Urothelium cell line (cell line): Measurements from ENCODE around the gene CDC6.
A peak's percentile ranks its signal among the peaks of the same experiment; 100 is the strongest.
"Not testable (repeated sequence)": the region's sequence is repeated elsewhere in the genome, so short reads cannot be mapped to it uniquely, and the experiment has no call there.

Experiments used
- DNase-seq: peaks from one replicate; pipeline ENCODE4 v3.0.0; 2011; ENCODE audit warnings: low spot score, mixed read lengths
- FAIRE-seq: peaks from 2 replicates; lab custom pipeline; 2011; peaks lifted over from hg19 to GRCh38; lab: Jason Lieb, UNC

Gene CDC6

DNA sequence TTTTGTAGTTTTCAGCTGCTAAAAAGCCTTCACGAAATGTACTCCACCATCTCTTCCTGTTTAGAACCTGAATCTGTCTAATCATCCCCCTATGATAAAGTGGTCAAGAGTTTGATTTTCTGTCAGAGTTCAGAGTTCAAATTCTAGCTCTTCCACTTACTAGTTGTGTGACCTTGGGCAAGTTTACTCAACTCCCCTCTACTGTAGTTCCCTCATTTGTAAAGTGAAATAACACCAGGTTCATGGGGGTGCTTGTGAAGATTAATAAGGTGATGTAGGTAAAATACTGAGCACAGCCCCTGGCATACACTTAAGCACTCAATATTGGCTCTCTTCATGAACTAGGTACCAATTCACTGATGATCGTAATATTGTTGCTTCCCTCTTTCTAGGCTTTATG lies 1.2 kb upstream of the CDC6 start:
- FAIRE-seq, result no peak

DNA sequence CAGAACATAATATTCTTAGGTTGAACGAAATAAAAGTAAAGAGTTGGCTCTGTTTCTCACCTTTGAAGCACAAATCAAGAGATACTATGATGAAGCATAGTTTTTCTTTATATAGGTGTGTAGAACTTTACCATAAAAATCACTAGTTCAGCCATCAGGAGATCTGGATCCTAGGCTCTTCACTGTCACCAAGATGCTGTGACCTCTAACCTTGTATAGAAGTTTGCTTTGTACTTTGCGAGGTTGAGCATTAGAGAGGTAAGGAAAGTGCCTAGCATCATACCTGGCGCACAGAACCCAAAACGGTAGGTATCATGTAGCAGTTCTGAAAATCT lies 553 bp upstream of the CDC6 start:
- FAIRE-seq, result no peak
- no peak for DNase-seq

More for the DNA sequence above, 1.2 kb upstream of the CDC6 start:
- DNase-seq, result no peak

DNA sequence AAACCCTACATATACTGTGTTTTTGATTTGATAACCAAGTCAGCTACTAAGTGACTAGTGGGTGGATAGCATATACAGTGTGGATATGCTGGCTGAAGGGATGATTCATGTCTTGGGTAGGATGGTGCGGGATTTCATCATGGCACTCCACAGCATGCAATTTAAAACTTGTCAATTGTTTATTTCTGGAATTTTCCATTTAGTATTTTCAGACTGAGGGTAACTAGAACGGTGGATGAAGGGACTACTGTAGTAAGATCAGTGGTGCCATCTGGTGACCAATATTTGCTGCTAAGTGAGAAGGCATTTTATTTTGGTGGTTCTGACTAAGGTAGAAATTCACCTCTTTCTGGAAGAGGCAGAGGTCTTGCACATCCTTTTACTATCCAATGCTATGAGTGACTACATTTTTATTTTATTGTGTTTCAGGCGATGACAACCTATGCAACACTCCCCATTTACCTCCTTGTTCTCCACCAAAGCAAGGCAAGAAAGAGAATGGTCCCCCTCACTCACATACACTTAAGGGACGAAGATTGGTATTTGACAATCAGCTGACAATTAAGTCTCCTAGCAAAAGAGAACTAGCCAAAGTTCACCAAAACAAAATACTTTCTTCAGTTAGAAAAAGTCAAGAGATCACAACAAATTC lies 3.1 kb downstream of the CDC6 start:
- peak; percentile 43 for DNase-seq
- FAIRE-seq, result no peak

GRCh38 chr17:40291281-40291664 lies 3.6 kb downstream of the CDC6 start:
- no peak for DNase-seq
- no peak for FAIRE-seq

DNA sequence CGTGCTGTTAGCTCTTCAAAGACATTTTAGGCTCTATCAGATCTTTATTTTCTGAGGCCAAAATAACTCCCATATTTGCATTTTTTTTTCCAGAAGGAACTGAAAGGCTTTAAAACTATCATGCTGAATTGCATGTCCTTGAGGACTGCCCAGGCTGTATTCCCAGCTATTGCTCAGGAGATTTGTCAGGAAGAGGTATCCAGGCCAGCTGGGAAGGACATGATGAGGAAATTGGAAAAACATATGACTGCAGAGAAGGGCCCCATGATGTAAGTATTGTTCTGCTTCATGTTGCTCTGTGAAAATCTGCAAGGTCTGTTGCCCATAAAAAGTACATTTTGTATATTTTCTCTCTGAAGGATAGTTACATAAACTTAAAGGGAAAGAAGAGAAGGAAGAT lies 5.7 kb downstream of the CDC6 start:
- DNase-seq (no peak), FAIRE-seq (no peak)

DNA sequence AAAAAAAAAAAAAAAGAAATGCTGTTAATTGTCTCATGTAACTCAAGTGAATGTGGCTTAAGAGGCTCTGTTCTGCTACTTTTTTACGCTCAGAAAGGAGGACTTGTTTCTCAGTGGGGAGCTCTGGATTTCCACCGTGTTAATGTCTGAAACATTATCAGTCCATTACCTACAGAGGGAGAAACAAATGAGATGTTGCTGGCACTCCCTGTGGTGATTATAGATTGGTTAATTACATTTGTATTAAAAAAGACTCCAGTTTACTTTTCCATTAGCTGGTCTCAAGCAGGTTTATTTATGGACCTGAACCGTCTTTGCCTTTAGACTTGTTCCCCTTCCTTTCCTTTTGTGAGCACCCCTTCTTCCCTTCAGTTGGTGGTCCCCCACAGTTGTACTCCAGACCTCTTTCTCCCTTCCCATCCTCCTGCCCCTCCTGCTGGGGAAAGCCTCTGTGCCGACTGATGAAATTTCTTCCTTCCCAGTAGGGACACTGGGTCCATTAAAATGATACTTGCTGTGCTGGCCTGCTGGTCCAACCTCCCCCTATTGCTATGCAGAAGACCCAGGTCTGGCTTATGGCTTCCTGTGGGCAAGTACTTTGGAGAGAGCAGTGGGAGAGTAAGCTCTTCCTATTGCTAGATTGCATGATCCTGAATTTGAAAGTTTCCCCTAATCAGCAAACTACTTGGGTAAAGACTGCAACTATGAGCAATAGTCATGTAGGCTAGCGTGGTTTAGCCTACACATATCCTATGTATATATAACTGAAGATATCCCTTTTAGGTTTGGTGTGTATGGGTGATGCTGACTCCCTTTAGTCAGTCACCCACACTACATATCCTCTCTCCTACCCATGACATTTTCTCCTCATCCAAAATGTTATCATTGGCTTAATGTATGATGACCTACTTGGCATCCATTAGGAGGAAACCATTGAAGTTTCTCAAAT lies 8.1 kb downstream of the CDC6 start:
- FAIRE-seq, result no peak
- DNase-seq, result no peak

DNA sequence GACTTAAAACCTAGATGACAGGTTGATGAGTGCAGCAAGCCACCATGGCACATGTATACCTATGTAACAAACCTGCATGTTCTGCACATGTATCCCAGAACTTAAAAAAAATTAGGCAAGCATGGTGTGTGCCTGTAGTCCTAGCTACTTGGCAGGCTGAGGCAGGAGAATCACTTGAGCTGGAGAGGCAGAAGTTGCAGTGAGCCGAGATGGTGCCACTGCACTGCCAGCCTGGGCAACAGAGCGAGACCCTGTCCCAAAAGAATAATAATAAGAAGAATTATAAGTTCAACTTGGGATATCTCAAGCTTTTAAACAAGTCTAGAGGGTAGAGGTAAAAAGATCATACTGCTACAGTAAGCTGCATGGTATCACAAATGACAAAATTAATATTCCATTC lies 9.8 kb downstream of the CDC6 start:
- FAIRE-seq, result no peak

GRCh38 chr17:40298726-40299125 lies 11.0 kb downstream of the CDC6 start:
- FAIRE-seq (no peak), DNase-seq (no peak)

More for the DNA sequence above, 9.8 kb downstream of the CDC6 start:
- DNase-seq, result no peak

GRCh38 chr17:40299159-40299757 lies 11.6 kb downstream of the CDC6 start:
- FAIRE-seq, DNase-seq: not testable (repeated sequence)

GRCh38 chr17:40301315-40301714 lies 13.6 kb downstream of the CDC6 start:
- no peak for FAIRE-seq
- no peak for DNase-seq

DNA sequence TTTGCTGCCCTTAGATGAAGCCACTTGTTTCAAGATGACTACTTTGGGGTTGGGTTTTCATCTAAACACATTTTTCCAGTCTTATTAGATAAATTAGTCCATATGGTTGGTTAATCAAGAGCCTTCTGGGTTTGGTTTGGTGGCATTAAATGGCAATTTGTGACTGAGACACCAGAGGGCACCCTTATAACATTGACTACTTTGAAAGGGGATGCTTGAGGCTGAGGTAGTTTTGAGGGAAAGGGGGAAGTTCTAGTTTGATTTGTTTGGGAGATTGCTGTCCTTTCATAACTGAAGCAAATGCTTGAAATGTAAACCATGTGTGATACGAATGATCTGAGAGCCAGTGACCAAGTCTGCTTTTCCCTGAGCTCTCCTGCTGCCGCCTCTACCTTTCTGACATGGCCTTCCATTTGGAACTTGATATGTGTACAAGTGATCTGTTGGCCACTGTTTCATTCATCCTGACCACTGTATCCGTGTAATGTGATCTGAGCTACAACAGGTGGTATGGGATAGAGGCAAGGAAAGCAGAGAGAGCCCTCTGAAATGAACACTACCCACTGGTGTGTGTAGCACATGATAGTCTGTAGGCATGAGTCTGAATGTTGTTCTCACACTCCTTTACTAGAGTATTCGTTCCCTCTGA lies 15.5 kb downstream of the CDC6 start:
- DNase-seq, result no peak
- FAIRE-seq, result no peak

- DNase-seq, result no peak
- FAIRE-seq, result no peak
Observed at GRCh38 chr17:40303708-40304551, 16.3 kb downstream of the CDC6 start.

DNA sequence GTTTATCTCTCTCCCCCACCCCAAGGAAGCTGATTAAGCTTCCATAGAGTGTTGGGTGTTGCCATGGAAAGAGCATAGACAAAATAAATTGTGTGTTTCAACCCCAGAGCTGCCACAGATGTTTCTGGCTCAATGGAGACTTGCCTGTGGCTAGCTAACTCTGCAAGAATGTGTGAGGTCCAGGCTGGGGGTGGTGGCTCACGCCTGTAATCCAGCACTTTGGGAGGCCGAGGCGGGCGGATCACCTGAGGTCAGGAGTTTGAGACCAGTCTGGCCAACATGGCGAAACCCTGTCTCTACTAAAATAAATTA lies 16.8 kb downstream of the CDC6 start:
- FAIRE-seq, DNase-seq: not testable (repeated sequence)

DNA sequence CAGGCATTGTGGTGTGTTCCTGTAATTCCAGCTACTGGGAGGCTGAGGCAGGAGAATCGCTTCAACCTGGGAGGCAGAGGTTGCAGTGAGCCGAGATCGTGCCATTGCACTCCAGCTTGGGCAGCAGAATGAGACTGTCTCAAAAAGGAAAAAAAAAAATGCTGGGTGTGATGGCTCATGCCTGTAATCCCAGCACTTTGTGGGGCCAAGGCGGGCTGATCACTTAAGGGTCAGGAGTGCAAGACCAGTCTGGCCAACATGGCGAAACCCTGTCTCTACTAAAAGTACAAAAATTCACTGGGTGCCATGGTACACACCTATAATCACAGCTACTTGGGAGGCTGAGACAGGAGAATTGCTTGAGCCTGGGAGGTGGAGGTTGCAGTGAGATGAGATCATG lies 17.2 kb downstream of the CDC6 start:
- not testable (repeated sequence) for DNase-seq, FAIRE-seq

GRCh38 chr17:40306395-40306794 lies 18.7 kb downstream of the CDC6 start:
- FAIRE-seq (no peak), DNase-seq (no peak)

DNA sequence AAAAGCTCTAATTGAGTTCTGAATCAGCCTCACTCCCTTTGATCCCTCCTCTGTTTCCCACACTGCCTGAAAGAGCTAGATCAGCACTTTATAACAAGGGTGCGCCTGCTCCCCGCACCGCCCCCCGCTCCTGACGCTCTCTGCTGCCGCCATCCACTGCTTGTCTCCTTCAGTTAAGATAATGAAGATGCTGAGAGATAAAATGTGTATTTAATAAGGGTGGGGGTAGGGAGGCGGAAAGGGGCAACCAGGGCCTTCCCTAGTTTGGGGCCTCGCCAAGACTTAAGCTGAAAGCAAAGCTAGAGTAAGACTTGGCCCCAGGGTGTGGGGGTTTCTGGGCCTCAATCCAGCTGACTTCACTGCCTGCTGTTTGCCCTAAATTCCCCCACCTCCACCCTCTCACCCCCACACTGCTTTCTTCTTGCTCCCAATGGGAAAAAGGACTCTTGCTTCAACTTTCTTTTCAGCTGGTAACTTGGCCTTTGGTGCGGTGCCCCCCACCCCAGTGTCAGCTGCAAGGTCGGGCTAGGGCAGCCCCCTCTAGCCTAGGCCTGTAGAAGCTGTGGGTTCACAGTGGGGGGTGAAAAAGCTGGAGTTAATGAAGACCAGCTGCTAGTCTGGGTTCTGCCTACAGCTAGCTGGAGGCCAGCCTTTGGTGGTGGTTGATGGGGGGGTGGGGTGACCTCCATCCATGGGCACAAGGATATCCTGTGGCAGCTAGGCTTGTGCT lies 19.5 kb downstream of the CDC6 start:
- DNase-seq (no peak), FAIRE-seq (no peak)

GRCh38 chr17:40307740-40308239 lies 20.1 kb downstream of the CDC6 start:
- no peak for FAIRE-seq
- DNase-seq, result no peak

GRCh38 chr17:40309031-40309948 lies 21.6 kb downstream of the CDC6 start, which contains the start of gene RARA:
TSS of gene RARA (plus strand) at chr17:40309180. CDS start at chr17:40331219, 22,039 bp downstream.
- DNase-seq (no peak), FAIRE-seq (no peak)
